OCI-LY1 (cell line): ENCODE results near the gene BCR.

Experiments
- EZH2 ChIP-seq: fragments of 200-600 bp; sonication (generic), shearing (Covaris generic); IDR thresholded peaks from 2 replicates; pipeline ENCODE4 v1.8.0; 2017; ENCODE audit warnings: borderline replicate concordance, mixed run types, mild to moderate bottlenecking, antibody characterized with exemption, low read length, moderate library complexity, mixed read lengths
- TF ChIP-seq, protein P1 (sequence below): fragments of 200-600 bp; sonication (generic), shearing (Covaris generic); IDR thresholded peaks from 2 replicates; pipeline ENCODE4 v1.5.1; 2017; ENCODE audit warnings: mild to moderate bottlenecking, antibody characterized with exemption, low read length, moderate library complexity, mixed read lengths

DNA sequence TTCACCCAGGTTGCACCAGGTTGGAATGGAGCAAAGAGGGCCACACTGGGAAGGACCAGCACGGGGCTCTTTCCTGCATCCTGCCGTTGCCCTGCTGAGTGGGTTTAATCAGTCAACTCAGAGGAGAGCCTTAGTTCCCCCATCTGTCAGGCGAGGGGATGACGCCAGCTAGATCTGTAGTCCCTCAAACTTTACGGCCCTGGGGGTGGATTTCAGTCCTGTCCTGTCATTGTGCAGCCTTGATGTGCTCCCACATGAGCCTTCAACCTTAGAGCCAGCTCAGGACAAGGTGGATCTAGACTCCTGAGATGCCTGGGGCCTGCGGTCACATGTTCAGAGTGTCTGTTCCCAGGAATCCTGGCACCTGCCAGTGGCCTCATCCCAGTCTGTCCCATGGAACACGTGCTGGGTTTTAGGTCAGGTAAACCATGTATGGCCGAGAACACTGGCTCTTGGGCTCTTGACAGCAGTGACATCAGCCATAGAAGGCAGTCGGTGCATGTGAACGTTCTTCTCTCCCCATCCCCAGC, 104.3 kb downstream of the BCR start:
- TF ChIP-seq, protein P1, sequence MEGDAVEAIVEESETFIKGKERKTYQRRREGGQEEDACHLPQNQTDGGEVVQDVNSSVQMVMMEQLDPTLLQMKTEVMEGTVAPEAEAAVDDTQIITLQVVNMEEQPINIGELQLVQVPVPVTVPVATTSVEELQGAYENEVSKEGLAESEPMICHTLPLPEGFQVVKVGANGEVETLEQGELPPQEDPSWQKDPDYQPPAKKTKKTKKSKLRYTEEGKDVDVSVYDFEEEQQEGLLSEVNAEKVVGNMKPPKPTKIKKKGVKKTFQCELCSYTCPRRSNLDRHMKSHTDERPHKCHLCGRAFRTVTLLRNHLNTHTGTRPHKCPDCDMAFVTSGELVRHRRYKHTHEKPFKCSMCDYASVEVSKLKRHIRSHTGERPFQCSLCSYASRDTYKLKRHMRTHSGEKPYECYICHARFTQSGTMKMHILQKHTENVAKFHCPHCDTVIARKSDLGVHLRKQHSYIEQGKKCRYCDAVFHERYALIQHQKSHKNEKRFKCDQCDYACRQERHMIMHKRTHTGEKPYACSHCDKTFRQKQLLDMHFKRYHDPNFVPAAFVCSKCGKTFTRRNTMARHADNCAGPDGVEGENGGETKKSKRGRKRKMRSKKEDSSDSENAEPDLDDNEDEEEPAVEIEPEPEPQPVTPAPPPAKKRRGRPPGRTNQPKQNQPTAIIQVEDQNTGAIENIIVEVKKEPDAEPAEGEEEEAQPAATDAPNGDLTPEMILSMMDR: no peak
- TF ChIP-seq EZH2: no peak
